Islet precursor cell (in vitro differentiated cells): ENCODE data around the gene AFF3.

Experiments used
- DNase-seq: peaks from one replicate; pipeline ENCODE4 v3.0.0-alpha.2; 2018

The AFF3 gene

GRCh38 chr2:100004959-100005387 lies 137.4 kb downstream of the AFF3 start:
- no peak for DNase-seq

GRCh38 chr2:100004348-100004884 lies 138.0 kb downstream of the AFF3 start:
- no peak for DNase-seq

- DNase-seq = no peak
Measured at GRCh38 chr2:100002059-100002458, 140.3 kb downstream of the AFF3 start.

DNA sequence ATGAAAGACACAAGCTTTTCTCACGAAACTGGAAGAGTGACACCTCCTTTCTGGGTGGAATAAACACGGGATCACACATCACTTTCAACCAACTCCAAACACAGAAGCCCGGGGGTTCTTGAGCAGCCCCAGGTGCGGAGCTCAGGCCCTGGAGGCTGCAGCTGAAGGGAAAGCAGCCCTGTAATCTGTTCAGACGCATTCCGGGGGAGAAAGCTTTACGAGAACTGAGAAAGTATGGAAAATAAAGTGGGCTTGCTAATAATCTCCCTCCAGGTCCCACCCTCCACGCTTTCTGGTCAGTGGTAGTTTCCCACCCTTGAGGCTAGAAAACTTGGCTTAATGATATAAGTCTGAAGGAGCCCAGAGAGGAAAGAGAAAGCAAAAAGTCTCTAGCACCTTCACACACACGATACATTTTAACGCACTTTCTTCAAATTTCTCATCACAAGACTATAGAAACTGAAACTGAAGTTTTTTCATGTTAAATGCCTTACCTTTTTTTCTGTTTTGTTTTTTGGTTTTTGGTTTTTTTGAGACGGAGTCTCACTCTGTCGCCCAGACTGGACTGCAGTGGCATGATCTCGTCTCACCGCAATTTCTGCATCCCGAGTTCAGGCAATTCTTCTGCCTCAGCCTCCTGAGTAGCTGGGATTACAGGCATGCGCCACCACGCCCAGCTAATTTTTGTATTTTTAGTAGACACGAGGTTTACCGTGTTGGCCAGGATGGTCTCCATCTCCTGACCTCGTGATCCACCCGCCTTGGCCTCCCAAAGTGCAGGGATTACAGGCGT lies 141.3 kb downstream of the AFF3 start:
- DNase-seq = no peak

DNA sequence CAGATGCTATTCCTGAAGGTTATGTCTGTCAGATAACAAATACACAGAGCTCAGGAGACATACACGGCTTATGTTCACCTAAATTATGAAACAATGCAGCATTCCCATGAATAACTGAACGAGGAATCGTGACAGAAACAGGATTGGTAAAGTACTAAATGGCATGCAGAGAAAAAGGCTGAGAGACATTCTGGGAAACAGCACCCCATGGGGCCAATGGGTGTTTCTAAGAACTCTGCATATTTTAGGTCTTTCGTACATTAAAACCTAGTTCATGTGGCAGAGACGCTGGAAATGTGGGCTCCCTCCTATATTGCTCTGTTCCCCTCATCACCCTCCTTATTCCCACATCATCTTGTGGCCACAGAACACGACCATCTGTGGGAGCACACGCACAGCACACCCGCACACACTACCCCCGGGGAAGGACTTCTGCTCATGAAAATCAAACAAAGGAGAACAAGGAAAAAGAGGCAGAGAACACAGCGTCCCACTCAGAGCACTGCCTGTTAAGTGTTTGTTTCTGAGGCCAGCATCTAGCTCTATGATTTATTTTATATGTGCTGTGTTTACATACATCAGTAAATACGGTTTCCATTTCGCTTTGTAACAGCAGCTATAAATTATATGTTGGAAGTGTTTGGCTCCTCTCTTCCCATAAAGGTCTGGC lies 143.6 kb downstream of the AFF3 start:
- DNase-seq = no peak

- no peak for DNase-seq
Measured at GRCh38 chr2:99989905-99990304, 152.5 kb downstream of the AFF3 start.

DNA sequence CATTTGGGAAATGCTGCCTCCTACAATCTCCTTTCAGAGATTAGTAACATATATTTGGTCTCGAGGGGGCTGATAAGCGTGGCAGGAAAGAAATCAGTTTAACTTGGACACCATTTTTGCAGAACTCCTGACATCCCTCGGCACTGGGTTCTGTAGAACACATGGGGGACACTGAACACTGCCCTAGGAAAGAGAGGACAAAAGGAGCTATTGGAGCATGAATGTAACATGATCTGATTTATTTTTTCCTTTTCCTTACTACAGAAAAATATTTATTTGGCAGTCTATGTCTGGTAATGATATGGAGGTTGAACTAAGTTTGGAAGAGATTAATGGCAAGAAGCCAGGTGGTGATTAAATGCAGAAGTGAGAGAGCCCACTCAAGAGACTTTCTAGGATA lies 153.8 kb downstream of the AFF3 start:
- no peak for DNase-seq

- no peak for DNase-seq
Measured at GRCh38 chr2:99987160-99987559, 155.2 kb downstream of the AFF3 start.

DNA sequence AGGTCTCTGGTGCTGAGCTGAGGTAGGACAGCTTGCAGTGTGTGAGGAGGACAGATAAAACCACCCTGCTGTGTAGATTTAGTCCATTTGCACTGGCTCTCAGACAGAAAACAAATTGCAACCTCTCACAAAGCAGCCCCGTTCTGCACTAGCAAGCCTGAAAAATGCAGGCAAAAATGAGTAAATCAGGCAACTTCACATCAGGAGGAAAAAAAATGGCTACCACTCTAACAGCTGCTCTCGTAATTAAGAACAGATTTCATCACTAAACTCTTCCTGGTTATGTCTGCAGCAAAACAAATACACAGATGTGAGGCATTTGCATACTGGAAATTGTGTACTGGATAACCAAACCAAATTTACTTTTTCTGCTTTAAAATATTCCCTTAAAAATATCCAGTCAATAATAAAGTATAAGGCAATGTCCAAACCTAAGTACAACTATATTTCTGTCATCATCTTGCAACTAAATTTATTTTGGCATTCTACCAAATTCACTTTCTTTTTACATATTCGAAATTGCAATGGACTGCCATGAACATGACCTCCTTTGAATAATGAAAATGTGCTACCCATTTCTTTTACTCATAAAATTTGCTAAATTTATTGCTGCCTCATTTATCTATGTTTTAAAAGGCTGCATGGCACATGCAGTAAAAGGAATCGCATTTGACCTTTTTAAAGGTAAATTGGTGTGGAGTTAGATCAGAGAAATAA lies 157.4 kb downstream of the AFF3 start:
- no peak for DNase-seq

GRCh38 chr2:99982744-99983143 lies 159.6 kb downstream of the AFF3 start:
- no peak for DNase-seq

GRCh38 chr2:99981840-99982239 lies 160.6 kb downstream of the AFF3 start:
- DNase-seq = no peak

GRCh38 chr2:99980176-99980575 lies 162.2 kb downstream of the AFF3 start:
- DNase-seq = no peak

GRCh38 chr2:99977966-99978365 lies 164.4 kb downstream of the AFF3 start:
- DNase-seq = no peak

- no peak for DNase-seq
Measured at GRCh38 chr2:99975386-99975785, 167.0 kb downstream of the AFF3 start.

DNA sequence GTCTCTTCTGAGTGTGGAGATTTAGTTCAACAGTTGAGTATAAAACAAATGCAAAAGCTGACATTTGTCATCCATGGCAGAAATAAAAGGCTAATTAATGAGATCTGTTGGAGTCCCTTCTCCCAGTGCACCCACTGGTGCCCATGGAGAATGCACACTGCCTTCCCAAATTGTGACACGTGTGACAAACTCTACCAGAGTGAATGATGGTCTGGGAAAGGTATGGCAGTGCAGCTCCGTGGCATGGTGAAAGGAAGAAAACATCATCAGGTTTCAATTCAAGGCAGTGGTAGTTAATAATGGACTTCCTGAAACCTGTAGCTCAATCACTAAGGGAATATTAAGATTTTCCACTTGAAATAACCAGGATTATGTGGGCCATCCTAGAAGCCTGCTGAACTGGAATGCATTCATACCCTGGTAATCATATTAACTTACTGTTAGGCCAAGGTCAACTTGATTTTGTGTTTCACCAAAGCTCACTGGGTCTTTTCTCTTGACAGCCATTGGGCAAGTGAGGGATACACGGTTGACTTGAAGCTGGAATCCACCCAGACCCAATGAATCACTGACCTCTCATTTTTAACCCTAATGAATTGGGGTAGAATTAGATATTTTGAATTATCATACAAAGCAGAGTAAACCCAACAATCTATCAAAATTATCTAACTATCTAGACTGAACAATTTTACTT lies 167.6 kb downstream of the AFF3 start:
- no peak for DNase-seq

DNA sequence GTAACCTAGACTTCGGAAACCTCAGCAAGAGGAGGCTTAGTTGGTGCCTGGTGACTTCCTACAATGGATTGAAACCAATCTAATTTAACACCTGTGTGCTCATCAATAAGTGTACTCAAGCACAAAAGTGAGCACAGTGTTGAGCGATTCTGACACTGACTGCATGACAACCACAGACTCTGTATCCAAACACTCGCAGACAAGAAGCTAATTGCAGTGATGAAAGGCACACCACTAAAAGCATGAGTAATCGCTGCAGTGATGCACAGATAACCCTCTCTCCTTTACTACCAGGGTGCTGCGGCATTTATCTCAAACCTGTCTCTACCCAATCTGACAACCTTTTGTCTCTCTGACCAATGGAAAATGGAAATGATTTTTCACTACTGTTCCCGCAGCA lies 168.1 kb downstream of the AFF3 start:
- peak; percentile 86 for DNase-seq

GRCh38 chr2:99971326-99971900 lies 171.0 kb downstream of the AFF3 start:
- no peak for DNase-seq

DNA sequence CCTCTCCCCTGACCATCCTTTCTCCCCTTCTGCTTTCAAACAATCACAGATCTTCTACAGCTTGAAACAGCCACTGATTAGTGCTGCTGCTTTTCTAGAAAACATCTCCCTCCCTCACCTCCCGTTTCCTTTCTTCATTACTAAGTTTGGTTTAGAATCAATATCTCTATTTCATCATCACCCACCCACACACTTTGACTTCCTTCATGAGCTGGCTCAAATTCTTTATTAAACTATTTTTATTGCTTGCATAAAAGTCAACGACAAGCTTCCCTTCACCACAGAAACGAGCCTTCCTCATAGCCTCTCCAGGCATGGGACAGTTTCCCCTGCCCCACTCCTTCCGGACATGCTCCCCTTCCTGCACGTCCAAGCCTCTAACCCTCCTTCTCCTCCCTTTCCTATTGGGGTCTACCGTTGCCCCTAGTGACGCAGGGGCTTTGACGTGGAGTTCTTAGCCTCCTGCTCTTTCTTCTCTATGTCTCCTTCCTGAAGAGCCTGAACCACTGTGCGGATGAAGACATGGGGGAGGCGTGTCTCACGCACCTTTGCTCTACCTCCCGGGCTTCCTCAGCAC lies 172.0 kb downstream of the AFF3 start:
- no peak for DNase-seq

DNA sequence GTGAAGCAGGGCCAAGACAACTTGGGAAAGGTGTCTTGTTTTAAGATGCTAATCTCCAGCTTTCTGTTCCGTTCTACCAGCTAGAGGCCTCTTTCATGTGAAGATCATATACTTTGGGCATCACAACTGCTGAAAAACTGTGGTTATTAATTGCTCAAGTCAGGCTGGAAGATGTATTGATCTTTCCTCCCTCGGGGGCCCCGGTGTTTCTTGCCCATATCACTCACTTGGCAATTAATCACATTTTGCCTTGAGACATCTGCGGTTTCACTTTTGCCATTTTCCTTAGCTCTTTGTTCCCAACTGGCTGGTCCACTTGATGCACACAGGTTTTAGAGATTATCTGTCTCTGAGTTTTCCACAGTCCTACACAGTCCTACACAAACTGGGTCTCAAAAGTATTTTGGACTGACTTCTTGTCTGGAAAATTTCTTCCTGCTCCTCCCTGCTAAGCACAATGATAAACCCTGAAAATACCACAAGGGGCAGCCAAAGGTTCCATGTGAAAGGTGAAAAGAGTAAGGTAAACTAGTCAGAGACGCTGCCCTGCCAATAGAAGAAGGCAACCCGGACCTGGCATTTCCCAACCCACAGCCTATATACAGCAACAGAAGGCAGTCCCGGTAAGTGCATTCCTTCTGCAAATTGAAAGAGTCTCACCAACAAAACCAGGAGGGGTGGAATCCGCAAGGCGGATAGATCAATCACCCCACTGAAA lies 181.0 kb downstream of the AFF3 start:
- DNase-seq = no peak

GRCh38 chr2:99960790-99961189 lies 181.6 kb downstream of the AFF3 start:
- DNase-seq = no peak

DNA sequence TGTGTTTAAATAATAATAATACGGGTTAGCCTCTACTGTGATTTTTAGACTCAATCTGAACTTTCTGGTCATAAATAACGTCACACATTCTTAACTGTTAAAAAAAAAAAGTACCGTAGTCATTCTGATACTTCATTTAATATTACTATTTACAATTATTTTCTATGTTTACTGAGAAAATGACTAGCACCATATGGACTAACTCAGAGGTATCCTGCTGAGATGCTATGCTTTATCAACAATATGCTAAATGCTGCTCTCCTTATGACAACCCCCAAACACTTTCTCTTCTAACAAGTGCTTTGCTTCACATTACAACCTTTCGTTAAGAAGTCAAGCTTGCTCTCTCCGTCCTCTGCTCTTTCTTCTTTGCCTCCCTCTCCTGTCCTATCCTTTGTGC lies 182.1 kb downstream of the AFF3 start:
- DNase-seq = no peak
